ENCODE data around the gene JSRP1.

Gene JSRP1

GRCh38 chr19:2226051-2226839 is 30.0 kb downstream of the JSRP1 start:
- Histone ChIP-seq H3K4me3 (ENCODE audit: low read length) (no peak overlapping the region), H3K4me1 (ENCODE audit: insufficient read depth, low read length) (no peaks in the 10 kb centered on the region), H3K27ac (ENCODE audit: low read depth, low read length) (no peak overlapping the region), H3K27me3 (ENCODE audit: insufficient read depth, low read length) (no peaks in the 10 kb centered on the region), H3K36me3 (ENCODE audit: insufficient read depth, low read length) (peaks cover 59% of the 10 kb centered on the region), H3K9me3 (ENCODE audit: insufficient read depth, low read depth, low read length) (no peaks in the 10 kb centered on the region), H3K9ac (ENCODE audit: low read depth, low read length) (no peak overlapping the region)
- WGBS: 97% methylated on average over 59 of the region's 59 CpGs

- H3K27ac ChIP-seq (ENCODE audit: low read depth, low read length): no peak overlapping the region
- H3K9ac ChIP-seq (ENCODE audit: low read depth, low read length): no peak overlapping the region
- peaks cover 60% of the 10 kb centered on the region for H3K36me3 ChIP-seq (ENCODE audit: insufficient read depth, low read length)
- H3K9me3 ChIP-seq (ENCODE audit: insufficient read depth, low read depth, low read length): no peaks in the 10 kb centered on the region
- WGBS: 96% methylated on average over 32 of the region's 32 CpGs
- H3K4me1 ChIP-seq (ENCODE audit: insufficient read depth, low read length): no peaks in the 10 kb centered on the region
- H3K27me3 ChIP-seq (ENCODE audit: insufficient read depth, low read length): no peaks in the 10 kb centered on the region
- no peak overlapping the region for H3K4me3 ChIP-seq (ENCODE audit: low read length)
Observed at GRCh38 chr19:2225415-2226050, 30.7 kb downstream of the JSRP1 start.

GRCh38 chr19:2224754-2225349 is 31.4 kb downstream of the JSRP1 start:
- Histone ChIP-seq H3K4me1 (ENCODE audit: insufficient read depth, low read length) (no peaks in the 10 kb centered on the region), H3K9ac (ENCODE audit: low read depth, low read length) (no peak overlapping the region), H3K4me3 (ENCODE audit: low read length) (no peak overlapping the region), H3K27me3 (ENCODE audit: insufficient read depth, low read length) (no peaks in the 10 kb centered on the region), H3K27ac (ENCODE audit: low read depth, low read length) (no peak overlapping the region), H3K36me3 (ENCODE audit: insufficient read depth, low read length) (peaks cover 61% of the 10 kb centered on the region), H3K9me3 (ENCODE audit: insufficient read depth, low read depth, low read length) (no peaks in the 10 kb centered on the region)
- 94% methylated on average over 13 of the region's 13 CpGs for WGBS

- Histone ChIP-seq H3K9ac (ENCODE audit: low read depth, low read length) (no peak overlapping the region), H3K27ac (ENCODE audit: low read depth, low read length) (no peak overlapping the region), H3K4me3 (ENCODE audit: low read length) (no peak overlapping the region), H3K9me3 (ENCODE audit: insufficient read depth, low read depth, low read length) (no peaks in the 10 kb centered on the region), H3K4me1 (ENCODE audit: insufficient read depth, low read length) (no peaks in the 10 kb centered on the region), H3K36me3 (ENCODE audit: insufficient read depth, low read length) (peaks cover 59% of the 10 kb centered on the region), H3K27me3 (ENCODE audit: insufficient read depth, low read length) (no peaks in the 10 kb centered on the region)
- 96% methylated on average over 14 of the region's 14 CpGs for WGBS
Observed at GRCh38 chr19:2223959-2224358, 32.3 kb downstream of the JSRP1 start.

- Histone ChIP-seq H3K27ac (ENCODE audit: low read depth, low read length) (no peak overlapping the region), H3K9me3 (ENCODE audit: insufficient read depth, low read depth, low read length) (no peaks in the 10 kb centered on the region), H3K4me3 (ENCODE audit: low read length) (no peak overlapping the region), H3K4me1 (ENCODE audit: insufficient read depth, low read length) (no peaks in the 10 kb centered on the region), H3K36me3 (ENCODE audit: insufficient read depth, low read length) (peaks cover 60% of the 10 kb centered on the region), H3K27me3 (ENCODE audit: insufficient read depth, low read length) (no peaks in the 10 kb centered on the region), H3K9ac (ENCODE audit: low read depth, low read length) (no peak overlapping the region)
- 93% methylated on average over 18 of the region's 18 CpGs for WGBS
Observed at GRCh38 chr19:2223391-2223790, 32.8 kb downstream of the JSRP1 start.

GRCh38 chr19:2221918-2222317 is 34.3 kb downstream of the JSRP1 start:
- Histone ChIP-seq H3K9ac (ENCODE audit: low read depth, low read length) (no peak overlapping the region), H3K9me3 (ENCODE audit: insufficient read depth, low read depth, low read length) (no peaks in the 10 kb centered on the region), H3K36me3 (ENCODE audit: insufficient read depth, low read length) (peaks cover 65% of the 10 kb centered on the region), H3K27ac (ENCODE audit: low read depth, low read length) (no peak overlapping the region), H3K4me3 (ENCODE audit: low read length) (no peak overlapping the region), H3K27me3 (ENCODE audit: insufficient read depth, low read length) (no peaks in the 10 kb centered on the region), H3K4me1 (ENCODE audit: insufficient read depth, low read length) (no peaks in the 10 kb centered on the region)
- 94% methylated on average over 20 of the region's 20 CpGs for whole genome bisulfite sequencing

- peaks cover 69% of the 10 kb centered on the region for H3K36me3 ChIP-seq (ENCODE audit: insufficient read depth, low read length)
- WGBS: 91% methylated on average over 20 of the region's 20 CpGs
- H3K27ac ChIP-seq (ENCODE audit: low read depth, low read length): no peak overlapping the region
Observed at GRCh38 chr19:2221250-2221831, 34.9 kb downstream of the JSRP1 start.

GRCh38 chr19:2219726-2220125 is 36.5 kb downstream of the JSRP1 start:
- H3K27me3 ChIP-seq (ENCODE audit: insufficient read depth, low read length): no peaks in the 10 kb centered on the region
- H3K36me3 ChIP-seq (ENCODE audit: insufficient read depth, low read length): peaks cover 69% of the 10 kb centered on the region
- no peak overlapping the region for H3K27ac ChIP-seq (ENCODE audit: low read depth, low read length)
- H3K9me3 ChIP-seq (ENCODE audit: insufficient read depth, low read depth, low read length): no peaks in the 10 kb centered on the region
- no peak overlapping the region for H3K4me3 ChIP-seq (ENCODE audit: low read length)
- no peaks in the 10 kb centered on the region for H3K4me1 ChIP-seq (ENCODE audit: insufficient read depth, low read length)
- H3K9ac ChIP-seq (ENCODE audit: low read depth, low read length): no peak overlapping the region
- 97% methylated on average over 21 of the region's 21 CpGs for WGBS

More at GRCh38 chr19:2221250-2221831, 34.9 kb downstream of the JSRP1 start:
- H3K9me3 ChIP-seq (ENCODE audit: insufficient read depth, low read depth, low read length): no peaks in the 10 kb centered on the region
- H3K4me1 ChIP-seq (ENCODE audit: insufficient read depth, low read length): no peaks in the 10 kb centered on the region
- H3K27me3 ChIP-seq (ENCODE audit: insufficient read depth, low read length): no peaks in the 10 kb centered on the region
- no peak overlapping the region for H3K9ac ChIP-seq (ENCODE audit: low read depth, low read length)
- H3K4me3 ChIP-seq (ENCODE audit: low read length): no peak overlapping the region

- Histone ChIP-seq H3K36me3 (ENCODE audit: insufficient read depth, low read length) (peaks cover 71% of the 10 kb centered on the region), H3K9ac (ENCODE audit: low read depth, low read length) (no peak overlapping the region), H3K4me1 (ENCODE audit: insufficient read depth, low read length) (no peaks in the 10 kb centered on the region), H3K27ac (ENCODE audit: low read depth, low read length) (no peak overlapping the region), H3K27me3 (ENCODE audit: insufficient read depth, low read length) (no peaks in the 10 kb centered on the region), H3K4me3 (ENCODE audit: low read length) (no peak overlapping the region), H3K9me3 (ENCODE audit: insufficient read depth, low read depth, low read length) (no peaks in the 10 kb centered on the region)
- WGBS: 96% methylated on average over 22 of the region's 22 CpGs
Observed at GRCh38 chr19:2217591-2217990, 38.6 kb downstream of the JSRP1 start.

GRCh38 chr19:2216361-2217225 is 39.6 kb downstream of the JSRP1 start:
- H3K27me3 ChIP-seq (ENCODE audit: insufficient read depth, low read length): no peaks in the 10 kb centered on the region
- no peaks in the 10 kb centered on the region for H3K9me3 ChIP-seq (ENCODE audit: insufficient read depth, low read depth, low read length)
- H3K9ac ChIP-seq (ENCODE audit: low read depth, low read length): no peak overlapping the region
- peaks cover 81% of the 10 kb centered on the region for H3K36me3 ChIP-seq (ENCODE audit: insufficient read depth, low read length)
- H3K4me3 ChIP-seq (ENCODE audit: low read length): no peak overlapping the region
- no peaks in the 10 kb centered on the region for H3K4me1 ChIP-seq (ENCODE audit: insufficient read depth, low read length)
- H3K27ac ChIP-seq (ENCODE audit: low read depth, low read length): no peak overlapping the region
- WGBS: 95% methylated on average over 43 of the region's 43 CpGs

Measured in HUES64 (cell line).